LNCaP clone FGC (cell line): ENCODE measurements around the gene PRICKLE4.
"Not testable (repeated sequence)": the region's sequence is repeated elsewhere in the genome, so short reads cannot be mapped to it uniquely, and the experiment has no call there.

Source experiments
- DNase-seq: peaks from one replicate; pipeline ENCODE4 v3.0.0-alpha.2; 2011; ENCODE audit warnings: low read depth
- H3K4me3 ChIP-seq: 2 replicates; pipeline ENCODE4 v1.5.1; 2011; ENCODE audit warnings: mild to moderate bottlenecking, low read depth, low read length, control low read depth
- TF ChIP-seq, protein P1 (sequence below): IDR thresholded peaks from 2 replicates; pipeline ENCODE4 v1.5.1; 2012; ENCODE audit warnings: mild to moderate bottlenecking; ENCODE audit not compliant: control insufficient read depth, insufficient read depth; ENCODE audit errors: extremely low read depth

The PRICKLE4 gene

DNA sequence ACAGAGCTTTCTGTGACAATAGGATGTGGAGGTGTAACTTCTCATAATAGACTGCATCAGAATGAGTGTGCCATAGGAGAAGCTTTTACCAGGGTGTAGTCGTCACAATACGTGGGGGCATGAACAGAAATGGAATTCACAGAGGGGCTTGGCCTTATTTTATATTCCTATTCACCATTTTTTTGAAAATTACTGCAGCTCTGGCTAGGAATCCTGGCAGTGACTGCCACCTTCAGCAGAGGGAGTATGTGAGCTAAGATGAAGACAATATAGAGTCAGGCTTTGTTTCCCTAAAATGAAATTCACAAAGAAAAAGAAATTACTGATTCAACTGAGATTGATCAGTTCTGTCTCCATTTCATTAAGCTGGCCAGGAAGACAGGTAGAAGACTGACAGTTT is 20.8 kb downstream of the PRICKLE4 start:
- H3K4me3 ChIP-seq: no peak overlapping the region
- no peak for DNase-seq
- TF ChIP-seq, protein P1, sequence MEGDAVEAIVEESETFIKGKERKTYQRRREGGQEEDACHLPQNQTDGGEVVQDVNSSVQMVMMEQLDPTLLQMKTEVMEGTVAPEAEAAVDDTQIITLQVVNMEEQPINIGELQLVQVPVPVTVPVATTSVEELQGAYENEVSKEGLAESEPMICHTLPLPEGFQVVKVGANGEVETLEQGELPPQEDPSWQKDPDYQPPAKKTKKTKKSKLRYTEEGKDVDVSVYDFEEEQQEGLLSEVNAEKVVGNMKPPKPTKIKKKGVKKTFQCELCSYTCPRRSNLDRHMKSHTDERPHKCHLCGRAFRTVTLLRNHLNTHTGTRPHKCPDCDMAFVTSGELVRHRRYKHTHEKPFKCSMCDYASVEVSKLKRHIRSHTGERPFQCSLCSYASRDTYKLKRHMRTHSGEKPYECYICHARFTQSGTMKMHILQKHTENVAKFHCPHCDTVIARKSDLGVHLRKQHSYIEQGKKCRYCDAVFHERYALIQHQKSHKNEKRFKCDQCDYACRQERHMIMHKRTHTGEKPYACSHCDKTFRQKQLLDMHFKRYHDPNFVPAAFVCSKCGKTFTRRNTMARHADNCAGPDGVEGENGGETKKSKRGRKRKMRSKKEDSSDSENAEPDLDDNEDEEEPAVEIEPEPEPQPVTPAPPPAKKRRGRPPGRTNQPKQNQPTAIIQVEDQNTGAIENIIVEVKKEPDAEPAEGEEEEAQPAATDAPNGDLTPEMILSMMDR: peak; percentile 75

DNA sequence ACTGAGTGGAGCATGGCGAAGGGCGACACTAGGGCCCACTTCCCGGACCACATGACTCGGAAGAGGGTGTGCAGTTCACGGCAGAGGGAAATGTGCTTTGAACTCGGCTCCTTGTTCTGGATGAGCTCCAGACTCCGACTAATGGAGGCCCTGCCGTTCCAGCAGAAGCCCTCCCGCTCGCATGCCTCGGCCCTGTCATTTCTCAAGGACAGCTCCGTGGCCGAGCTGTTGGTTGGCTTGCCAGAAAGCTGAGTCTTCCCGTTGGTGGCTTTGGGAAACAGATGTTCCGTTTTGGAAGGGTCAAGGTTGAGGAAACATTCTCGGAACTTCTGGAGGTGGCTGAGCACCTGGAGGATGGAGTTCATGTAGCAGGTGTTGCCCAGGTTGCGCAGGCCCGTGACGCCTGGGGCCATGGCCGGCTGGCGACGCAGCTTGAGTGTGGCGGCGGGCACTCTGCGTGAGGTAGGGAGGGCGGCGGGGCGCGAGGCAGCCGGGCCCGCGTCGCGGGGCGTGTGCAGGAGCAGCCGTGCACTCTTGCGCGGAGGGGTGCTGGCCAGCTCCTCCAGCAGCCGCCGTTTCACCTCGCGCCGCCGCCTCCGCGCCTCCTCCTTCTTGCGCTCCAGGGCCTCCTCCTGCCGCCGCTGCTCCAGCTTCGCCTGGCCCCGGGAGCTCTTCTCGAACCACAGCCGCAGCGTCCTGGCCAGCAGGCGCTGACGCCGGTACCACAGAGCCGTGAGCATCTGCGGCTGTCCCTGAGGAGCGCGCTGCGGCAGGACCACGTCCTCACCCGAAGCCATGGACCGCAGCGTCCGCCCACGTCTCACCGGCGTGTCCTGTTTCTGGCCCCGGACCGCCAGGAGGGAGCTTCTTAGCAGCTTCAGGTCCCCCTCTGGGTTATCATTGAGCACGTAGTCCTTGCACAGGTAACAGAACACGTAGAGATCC is 25.5 kb downstream of the PRICKLE4 start:
- no peak for DNase-seq
- TF ChIP-seq, protein P1: no peak
- H3K4me3 ChIP-seq: no peak overlapping the region

DNA sequence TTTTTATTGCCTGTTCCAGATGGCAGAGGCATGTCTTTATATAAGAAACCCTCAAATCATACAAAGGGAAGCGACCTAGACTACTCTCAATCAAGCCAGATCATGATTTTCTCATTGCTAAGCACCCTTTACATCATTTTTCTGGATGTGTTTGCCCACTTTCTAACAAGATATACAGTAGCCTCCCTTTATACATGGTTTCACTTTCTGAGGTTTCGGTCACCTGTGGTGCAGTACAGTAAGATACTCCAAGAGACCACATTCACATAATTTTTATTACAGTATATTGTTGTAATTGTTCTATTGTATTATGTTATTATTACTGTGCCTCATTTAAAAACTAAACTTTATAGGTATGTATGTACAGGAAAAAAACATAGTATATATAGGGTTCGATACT is 30.5 kb downstream of the PRICKLE4 start:
- H3K4me3 ChIP-seq: no peak overlapping the region
- TF ChIP-seq, protein P1: no peak
- DNase-seq: no peak

DNA sequence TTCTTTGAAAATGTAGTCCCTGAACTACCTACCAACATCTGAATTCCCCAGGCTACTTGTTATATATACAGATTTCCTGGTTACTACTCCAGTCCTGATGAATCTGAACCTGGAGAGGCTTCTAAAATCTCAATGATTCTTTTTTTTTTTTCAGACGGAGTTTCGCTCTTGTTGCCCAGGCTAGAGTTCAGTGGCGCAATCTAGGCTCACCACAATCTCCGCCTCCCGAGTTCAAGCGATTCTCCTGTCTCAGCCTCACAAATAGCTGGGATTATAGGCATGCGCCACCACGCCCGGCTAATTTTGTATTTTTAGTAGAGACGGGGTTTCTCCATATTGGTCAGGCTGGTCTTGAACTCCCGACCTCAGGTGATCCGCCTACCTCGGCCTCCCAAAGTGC is 31.4 kb downstream of the PRICKLE4 start:
- not testable (repeated sequence) for H3K4me3 ChIP-seq, DNase-seq

DNA sequence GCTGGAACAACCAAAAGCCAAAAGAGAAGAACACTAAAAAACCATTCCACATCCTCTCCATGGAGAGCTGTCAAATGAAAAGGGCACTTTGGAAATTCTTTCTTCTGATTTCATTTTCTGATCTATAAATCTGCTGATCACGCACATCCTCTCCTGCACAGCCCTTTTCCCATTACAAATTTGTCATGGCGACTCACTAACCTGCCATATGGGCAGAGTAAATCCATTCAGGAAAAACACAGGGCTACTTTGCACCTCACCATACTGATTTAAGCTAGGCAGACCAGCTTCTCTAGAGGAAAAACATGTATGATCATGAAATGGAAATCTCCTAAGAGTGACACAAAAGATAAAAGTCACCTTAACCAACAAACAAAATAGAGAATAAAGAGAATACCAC is 32.9 kb downstream of the PRICKLE4 start:
- no peak overlapping the region for H3K4me3 ChIP-seq
- TF ChIP-seq, protein P1: no peak
- DNase-seq: no peak

DNA sequence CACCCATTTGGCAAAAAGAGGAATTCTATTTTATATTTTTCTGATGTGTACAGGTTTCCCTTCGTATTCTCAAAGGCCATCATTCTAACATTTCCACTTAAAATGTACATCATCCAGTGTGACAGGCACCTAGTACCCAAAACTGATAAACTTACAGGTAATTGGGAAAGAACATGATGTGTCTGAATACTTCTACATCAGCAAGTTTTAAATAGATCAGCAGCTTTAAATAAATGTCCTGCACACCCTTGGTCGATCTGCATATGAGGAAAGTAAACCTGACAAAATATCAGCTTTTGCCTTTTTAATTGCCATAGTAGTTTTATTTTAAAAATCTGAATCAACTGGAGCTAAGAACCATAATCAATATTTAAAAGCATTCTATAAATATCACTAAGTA is 33.4 kb downstream of the PRICKLE4 start:
- no peak for DNase-seq
- TF ChIP-seq, protein P1: no peak
- no peak overlapping the region for H3K4me3 ChIP-seq

DNA sequence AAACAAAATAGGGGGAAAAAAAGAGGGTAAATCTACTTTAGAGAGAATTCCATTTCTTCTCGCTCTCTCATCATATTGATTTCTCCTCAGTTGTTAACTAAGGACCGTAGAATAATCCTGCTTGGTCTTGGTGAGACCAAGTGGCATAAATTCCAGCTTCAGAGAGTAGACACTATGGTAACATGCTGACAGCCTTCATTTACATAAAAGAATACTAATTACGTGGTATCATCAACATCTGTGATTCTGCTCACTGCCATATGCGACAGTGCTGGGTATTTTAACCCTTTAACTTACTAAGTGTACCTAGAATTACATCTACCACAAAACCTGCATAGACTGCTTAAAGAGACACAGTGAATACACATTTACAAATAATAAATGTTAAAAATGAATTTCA is 34.0 kb downstream of the PRICKLE4 start:
- no peak overlapping the region for H3K4me3 ChIP-seq
- TF ChIP-seq, protein P1: no peak
- no peak for DNase-seq
